ENCODE data around the gene SLF2.

DNA sequence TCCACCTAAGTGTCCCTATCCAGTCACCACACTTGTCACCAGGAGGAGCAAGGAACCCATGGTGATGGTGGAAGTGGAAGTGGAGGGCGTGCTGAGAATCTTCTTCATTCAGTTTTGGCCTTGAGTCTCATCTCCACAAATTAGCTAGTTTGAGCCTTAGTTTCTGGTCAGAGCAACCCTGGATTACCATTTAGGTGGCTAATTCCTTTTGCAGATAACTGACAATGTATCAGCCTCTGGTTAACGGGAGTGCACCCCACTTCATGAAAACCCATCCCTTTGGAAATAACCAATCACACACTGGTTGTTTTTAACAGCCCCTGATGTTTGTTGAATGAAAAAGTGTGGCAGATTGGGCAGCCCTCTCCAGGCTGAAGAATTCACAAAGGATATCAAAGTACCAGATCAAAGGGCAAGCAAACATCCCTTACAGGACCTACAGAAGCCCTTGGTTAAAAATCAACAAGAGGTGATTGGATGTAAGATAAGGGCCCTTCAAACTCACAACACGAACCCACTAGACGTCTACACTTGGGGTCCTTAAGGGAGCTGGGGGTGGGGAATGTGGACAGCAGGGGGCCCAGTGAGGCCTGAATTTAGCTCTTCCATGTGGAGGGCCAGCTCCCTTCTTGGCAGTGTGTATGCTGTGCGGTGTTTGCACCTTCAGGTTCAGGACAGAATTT, 37.1 kb upstream of the SLF2 start:
- no peak for TF ChIP-seq POLR2AphosphoS5 (IDR thresholded peaks at IDR 0.05; ENCODE audit: low read depth, low read length)
- no peak for TF ChIP-seq TAF1 (IDR thresholded peaks at IDR 0.05; ENCODE audit: borderline replicate concordance, insufficient read depth, low read length)
- no peak for TF ChIP-seq SIN3A (IDR thresholded peaks at IDR 0.05; ENCODE audit: borderline replicate concordance, insufficient read depth, low read length)
- TF ChIP-seq, protein P1, sequence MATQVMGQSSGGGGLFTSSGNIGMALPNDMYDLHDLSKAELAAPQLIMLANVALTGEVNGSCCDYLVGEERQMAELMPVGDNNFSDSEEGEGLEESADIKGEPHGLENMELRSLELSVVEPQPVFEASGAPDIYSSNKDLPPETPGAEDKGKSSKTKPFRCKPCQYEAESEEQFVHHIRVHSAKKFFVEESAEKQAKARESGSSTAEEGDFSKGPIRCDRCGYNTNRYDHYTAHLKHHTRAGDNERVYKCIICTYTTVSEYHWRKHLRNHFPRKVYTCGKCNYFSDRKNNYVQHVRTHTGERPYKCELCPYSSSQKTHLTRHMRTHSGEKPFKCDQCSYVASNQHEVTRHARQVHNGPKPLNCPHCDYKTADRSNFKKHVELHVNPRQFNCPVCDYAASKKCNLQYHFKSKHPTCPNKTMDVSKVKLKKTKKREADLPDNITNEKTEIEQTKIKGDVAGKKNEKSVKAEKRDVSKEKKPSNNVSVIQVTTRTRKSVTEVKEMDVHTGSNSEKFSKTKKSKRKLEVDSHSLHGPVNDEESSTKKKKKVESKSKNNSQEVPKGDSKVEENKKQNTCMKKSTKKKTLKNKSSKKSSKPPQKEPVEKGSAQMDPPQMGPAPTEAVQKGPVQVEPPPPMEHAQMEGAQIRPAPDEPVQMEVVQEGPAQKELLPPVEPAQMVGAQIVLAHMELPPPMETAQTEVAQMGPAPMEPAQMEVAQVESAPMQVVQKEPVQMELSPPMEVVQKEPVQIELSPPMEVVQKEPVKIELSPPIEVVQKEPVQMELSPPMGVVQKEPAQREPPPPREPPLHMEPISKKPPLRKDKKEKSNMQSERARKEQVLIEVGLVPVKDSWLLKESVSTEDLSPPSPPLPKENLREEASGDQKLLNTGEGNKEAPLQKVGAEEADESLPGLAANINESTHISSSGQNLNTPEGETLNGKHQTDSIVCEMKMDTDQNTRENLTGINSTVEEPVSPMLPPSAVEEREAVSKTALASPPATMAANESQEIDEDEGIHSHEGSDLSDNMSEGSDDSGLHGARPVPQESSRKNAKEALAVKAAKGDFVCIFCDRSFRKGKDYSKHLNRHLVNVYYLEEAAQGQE (IDR thresholded peaks at IDR 0.05; ENCODE audit: insufficient read depth in 1 of 2, low read depth in 2 of 2, low read length in 2 of 2): no peak
